ENCODE results near the gene TMEM62. TPM values are rescaled to one million over a fixed set of nuclear protein-coding genes. Genes with fewer than 3 reads are reported as not detected.

TMEM62 gene
- polyA plus RNA-seq, 10 donors, result 5.5 to 11.0 (median 7.9) TPM

GRCh38 chr15:43232289-43232874, 99.0 kb downstream of the TMEM62 start:
- no peak for DNase-seq

Other genes starting within 250 kb of the TMEM62 start
- gene TTBK2, start 212.8 kb upstream of the TMEM62 start, polyA plus RNA-seq (ENCODE audit: insufficient read length in 10 of 10), result 10 to 100 TPM in 7 of 10 donors, 1 to 10 TPM in 3; 8.8 to 13.7 (median 11.5) TPM
- 10 to 100 TPM; 14.7 to 32.6 (median 21.2) TPM for gene UBR1, start 27.5 kb upstream of the TMEM62 start, polyA plus RNA-seq (ENCODE audit: insufficient read length in 10 of 10)
- 10 to 100 TPM; 36.2 to 46.0 (median 41.0) TPM for gene CCNDBP1, start 51.8 kb downstream of the TMEM62 start, polyA plus RNA-seq (ENCODE audit: insufficient read length in 10 of 10)
- 10 to 100 TPM in 1 of 10 donors, 1 to 10 TPM in 9; 1.1 to 13.0 (median 3.1) TPM for gene EPB42, start 87.4 kb downstream of the TMEM62 start, polyA plus RNA-seq (ENCODE audit: insufficient read length in 10 of 10)
- under 1 TPM in 8 of 10 donors, not detected in 2; 0.04 to 0.50 (median 0.25) TPM for gene TGM5, start 133.3 kb downstream of the TMEM62 start, polyA plus RNA-seq (ENCODE audit: insufficient read length in 10 of 10)
- gene TGM7, start 168.7 kb downstream of the TMEM62 start, polyA plus RNA-seq (ENCODE audit: insufficient read length in 10 of 10), result not detected
- 1 to 10 TPM; 5.2 to 8.5 (median 7.0) TPM for gene LCMT2, start 197.0 kb downstream of the TMEM62 start, polyA plus RNA-seq (ENCODE audit: insufficient read length in 10 of 10)
- 10 to 100 TPM; 11.9 to 18.3 (median 15.1) TPM for gene ZSCAN29, start 237.5 kb downstream of the TMEM62 start, polyA plus RNA-seq (ENCODE audit: insufficient read length in 10 of 10)
- gene TUBGCP4, start 237.5 kb downstream of the TMEM62 start, polyA plus RNA-seq (ENCODE audit: insufficient read length in 10 of 10), result 10 to 100 TPM in 8 of 10 donors, 1 to 10 TPM in 2; 9.0 to 17.9 (median 11.9) TPM